Hematopoietic multipotent progenitor cell treated with erythropoietin and hydrocortisone succinate and interleukin-3 and kit ligand, for 17 days (in vitro differentiated cells): Measurements from ENCODE around the gene MFSD12.
"Not testable (repeated sequence)": the region's sequence is repeated elsewhere in the genome, so short reads cannot be mapped to it uniquely, and the experiment has no call there.

Experiments used
- DNase-seq: peaks from one replicate; pipeline ENCODE4 v3.0.0-alpha.2; 2015; ENCODE audit warnings: low spot score

MFSD12 gene

GRCh38 chr19:3536429-3537100 lies 20.8 kb downstream of the MFSD12 start:
- no peak for DNase-seq

- DNase-seq, result no peak
Measured at GRCh38 chr19:3535981-3536380, 21.4 kb downstream of the MFSD12 start.

- DNase-seq, result no peak
Measured at GRCh38 chr19:3535563-3535965, 21.8 kb downstream of the MFSD12 start.

GRCh38 chr19:3535235-3535535 lies 22.2 kb downstream of the MFSD12 start:
- DNase-seq, result no peak

GRCh38 chr19:3534375-3535234 lies 22.8 kb downstream of the MFSD12 start:
- no peak for DNase-seq

- no peak for DNase-seq
Measured at GRCh38 chr19:3533563-3534216, 23.7 kb downstream of the MFSD12 start.

GRCh38 chr19:3533033-3533432 lies 24.4 kb downstream of the MFSD12 start:
- DNase-seq, result no peak

GRCh38 chr19:3532154-3532786 lies 25.1 kb downstream of the MFSD12 start:
- no peak for DNase-seq

GRCh38 chr19:3531716-3532115 lies 25.7 kb downstream of the MFSD12 start:
- DNase-seq, result no peak

- DNase-seq, result no peak
Measured at GRCh38 chr19:3530389-3530788, 27.0 kb downstream of the MFSD12 start.

- not testable (repeated sequence) for DNase-seq
Measured at GRCh38 chr19:3529299-3529698, 28.1 kb downstream of the MFSD12 start.

GRCh38 chr19:3528539-3529211 lies 28.7 kb downstream of the MFSD12 start:
- DNase-seq, result no peak

- no peak for DNase-seq
Measured at GRCh38 chr19:3528080-3528479, 29.3 kb downstream of the MFSD12 start.

GRCh38 chr19:3527238-3527910 lies 30.0 kb downstream of the MFSD12 start:
- no peak for DNase-seq

GRCh38 chr19:3526507-3527237 lies 30.7 kb downstream of the MFSD12 start:
- no peak for DNase-seq

GRCh38 chr19:3524904-3525451 lies 32.4 kb downstream of the MFSD12 start:
- no peak for DNase-seq

- DNase-seq, result no peak
Measured at GRCh38 chr19:3524078-3524842, 33.1 kb downstream of the MFSD12 start.

- DNase-seq, result no peak
Measured at GRCh38 chr19:3523361-3524077, 33.9 kb downstream of the MFSD12 start.
